GM12891 (cell line): ENCODE measurements around the gene OR6C65.

ENCODE experiments used
- POLR2A ChIP-seq: IDR thresholded peaks from 2 replicates; pipeline ENCODE4 v1.6.1; 2011; ENCODE audit warnings: low read depth, low read length, control low read depth
- POLR2AphosphoS5 ChIP-seq: IDR thresholded peaks from 2 replicates; pipeline ENCODE4 v1.6.1; 2011; ENCODE audit warnings: low read depth, low read length, control low read depth
- SPI1 ChIP-seq: IDR thresholded peaks from 2 replicates; pipeline ENCODE4 v1.6.1; 2011; ENCODE audit warnings: low read depth, low read length, control low read depth

DNA sequence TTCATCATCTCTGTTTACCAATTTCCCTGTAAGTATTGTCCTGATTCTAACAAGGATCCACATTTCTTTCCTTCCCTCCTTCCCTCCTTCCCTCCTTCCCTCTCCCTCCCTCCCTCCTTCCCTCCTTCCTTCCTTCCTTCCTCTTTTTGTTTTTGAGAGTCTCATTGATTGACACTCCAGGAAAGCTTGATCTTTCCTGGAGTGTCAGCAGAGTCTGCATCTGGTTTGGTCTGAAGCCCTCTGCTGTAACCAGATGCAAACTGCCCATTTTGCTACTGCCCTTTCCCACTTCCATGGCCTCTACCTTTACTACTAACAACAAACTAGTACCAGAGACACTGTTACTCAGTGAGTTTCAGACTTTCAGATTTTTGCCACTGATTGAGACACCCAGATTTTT is 14.4 kb upstream of the OR6C65 start:
- no peak for TF ChIP-seq POLR2A
- no peak for TF ChIP-seq POLR2AphosphoS5
- TF ChIP-seq SPI1 = no peak
